ENCODE results near the gene HGS.
A peak's percentile ranks its signal among the peaks of the same experiment; 100 is the strongest.

Gene HGS

DNA sequence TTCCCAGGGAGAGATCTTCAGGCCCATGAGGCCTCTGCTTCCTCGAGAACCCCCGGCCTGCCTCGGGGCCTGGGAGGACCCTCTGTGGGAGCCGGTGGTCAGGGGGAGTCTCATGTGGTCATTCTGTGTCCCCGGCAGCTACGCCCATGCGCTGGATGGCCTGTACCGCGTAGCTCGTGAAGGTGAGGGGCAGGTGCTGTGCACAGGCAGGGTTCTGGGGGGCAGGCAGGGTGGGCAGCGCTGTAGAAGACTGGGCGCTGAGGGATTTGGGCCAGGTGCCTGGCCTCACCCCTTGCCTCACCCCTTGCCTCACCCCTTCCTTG, 32.8 kb downstream of the HGS start:
- H3K36me3 ChIP-seq (ENCODE audit: control insufficient read depth, insufficient read depth, low read length, severe bottlenecking), result no peaks in the 10 kb centered on the region
- no peaks in the 10 kb centered on the region for H3K9me3 ChIP-seq (ENCODE audit: control insufficient read depth, low read length)
- no peaks in the 10 kb centered on the region for H3K27me3 ChIP-seq (replicated peaks; ENCODE audit: control insufficient read depth, insufficient read depth, low read length)
- no peak overlapping the region for H3K9ac ChIP-seq (ENCODE audit: low read length)
- no peak overlapping the region for H3K4me3 ChIP-seq (ENCODE audit: low read length)
- no peak for DNase-seq (ENCODE audit: low read depth)
- H3K4me1 ChIP-seq (ENCODE audit: control insufficient read depth, insufficient read depth, low read length), result peaks cover 22% of the 10 kb centered on the region

DNA sequence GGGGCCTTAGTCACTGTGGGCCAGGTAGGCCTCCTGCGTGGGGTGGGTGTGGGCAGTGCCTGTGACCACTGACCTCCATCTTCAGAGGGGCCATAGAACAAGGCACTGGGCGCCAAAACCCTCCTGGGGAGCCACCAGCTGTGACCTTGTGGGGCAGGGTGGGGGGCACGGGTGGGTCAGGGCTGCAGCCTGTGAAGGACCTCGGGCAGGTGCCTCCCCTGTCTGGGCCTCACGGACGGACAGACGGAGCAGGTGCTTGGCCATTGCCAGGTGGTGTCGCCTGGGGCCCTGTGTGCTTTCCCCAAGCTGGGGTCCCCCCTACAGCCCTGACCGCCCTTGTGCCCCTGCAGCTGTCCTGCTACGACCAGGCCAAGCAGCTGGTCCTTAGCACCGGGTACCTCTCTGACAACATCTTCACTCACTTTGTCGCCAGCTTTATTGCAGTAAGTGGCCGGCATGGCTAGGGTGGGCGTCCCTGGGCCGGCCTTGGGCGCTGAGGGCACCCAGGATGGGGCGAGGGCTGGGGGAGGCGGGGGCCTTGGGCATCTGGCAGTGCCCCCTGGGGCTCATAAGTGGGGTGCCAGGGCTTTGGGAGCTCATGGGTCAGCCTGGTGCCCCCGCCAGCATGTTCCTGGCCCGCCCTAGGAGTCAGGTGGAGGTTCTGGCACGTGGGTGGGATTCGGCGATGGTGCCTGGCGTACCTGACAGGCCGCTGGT, 33.4 kb downstream of the HGS start:
- H3K4me3 ChIP-seq (ENCODE audit: low read length), result no peak overlapping the region
- no peak overlapping the region for H3K9ac ChIP-seq (ENCODE audit: low read length)
- DNase-seq (ENCODE audit: low read depth), result no peak
- H3K4me1 ChIP-seq (ENCODE audit: control insufficient read depth, insufficient read depth, low read length), result peaks cover 23% of the 10 kb centered on the region
- H3K27me3 ChIP-seq (replicated peaks; ENCODE audit: control insufficient read depth, insufficient read depth, low read length), result no peaks in the 10 kb centered on the region
- H3K36me3 ChIP-seq (ENCODE audit: control insufficient read depth, insufficient read depth, low read length, severe bottlenecking), result no peaks in the 10 kb centered on the region
- H3K9me3 ChIP-seq (ENCODE audit: control insufficient read depth, low read length), result no peaks in the 10 kb centered on the region

DNA sequence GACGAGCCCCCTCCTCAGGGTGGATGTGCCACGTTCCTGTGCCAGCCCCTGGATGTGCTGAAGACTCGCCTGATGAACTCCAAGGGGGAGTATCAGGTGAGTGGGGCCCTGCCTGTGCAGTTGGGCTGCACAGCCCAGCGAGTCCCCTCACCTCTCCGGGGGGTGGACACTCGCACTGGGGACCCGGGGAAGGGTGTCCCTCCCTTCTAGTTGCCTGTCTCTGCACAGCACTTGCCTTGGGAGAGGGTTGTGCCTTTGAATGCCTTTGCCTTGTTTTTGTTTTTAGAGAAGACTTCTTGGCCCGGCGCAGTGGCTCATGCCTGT, 33.9 kb downstream of the HGS start:
- H3K27me3 ChIP-seq (replicated peaks; ENCODE audit: control insufficient read depth, insufficient read depth, low read length), result no peaks in the 10 kb centered on the region
- no peak overlapping the region for H3K9ac ChIP-seq (ENCODE audit: low read length)
- no peaks in the 10 kb centered on the region for H3K9me3 ChIP-seq (ENCODE audit: control insufficient read depth, low read length)
- DNase-seq (ENCODE audit: low read depth), result no peak
- no peaks in the 10 kb centered on the region for H3K36me3 ChIP-seq (ENCODE audit: control insufficient read depth, insufficient read depth, low read length, severe bottlenecking)
- peaks cover 26% of the 10 kb centered on the region for H3K4me1 ChIP-seq (ENCODE audit: control insufficient read depth, insufficient read depth, low read length)
- no peak overlapping the region for H3K4me3 ChIP-seq (ENCODE audit: low read length)

DNA sequence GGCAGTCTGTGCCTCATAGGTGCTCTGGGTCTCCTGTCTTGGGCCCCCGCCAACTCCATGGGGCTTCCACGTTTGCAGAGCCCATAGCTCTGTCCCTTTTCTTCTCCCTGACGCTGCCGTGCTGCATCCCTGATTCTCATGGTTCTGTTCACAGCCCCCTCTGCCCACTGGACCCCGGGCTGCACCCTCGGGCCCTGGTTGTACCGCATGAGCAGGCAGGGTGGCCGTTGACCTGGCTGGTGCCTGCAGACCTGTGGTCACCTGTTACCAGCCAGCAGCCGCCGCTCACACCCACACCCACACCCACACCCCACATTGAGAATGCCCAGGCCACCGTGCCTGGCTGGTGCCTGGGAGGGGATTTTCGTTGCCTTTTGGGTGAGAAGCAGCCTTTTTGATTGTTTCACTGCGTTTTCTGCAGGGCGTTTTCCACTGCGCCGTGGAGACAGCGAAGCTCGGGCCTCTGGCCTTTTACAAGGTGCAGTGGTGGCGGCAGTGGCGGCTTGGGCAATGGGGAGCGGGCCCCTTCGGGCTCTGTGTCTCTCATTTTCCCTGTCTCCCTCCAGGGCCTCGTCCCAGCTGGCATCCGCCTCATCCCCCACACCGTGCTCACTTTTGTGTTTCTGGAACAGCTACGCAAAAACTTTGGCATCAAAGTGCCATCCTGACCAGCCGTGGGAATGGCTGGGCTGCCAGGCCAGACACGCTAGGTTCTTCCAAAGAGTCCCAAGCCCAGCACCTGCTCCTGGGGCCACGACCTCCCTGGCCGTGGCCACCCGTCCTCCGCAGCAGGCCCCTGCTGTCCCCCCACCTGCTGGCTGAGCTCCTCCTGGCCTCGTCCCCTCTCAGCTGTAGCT, 35.8 kb downstream of the HGS start:
- Histone ChIP-seq H3K36me3 (ENCODE audit: control insufficient read depth, insufficient read depth, low read length, severe bottlenecking) (no peaks in the 10 kb centered on the region), H3K27me3 (replicated peaks; ENCODE audit: control insufficient read depth, insufficient read depth, low read length) (no peaks in the 10 kb centered on the region), H3K4me3 (ENCODE audit: low read length) (no peak overlapping the region), H3K9ac (ENCODE audit: low read length) (no peak overlapping the region), H3K9me3 (ENCODE audit: control insufficient read depth, low read length) (no peaks in the 10 kb centered on the region), H3K4me1 (ENCODE audit: control insufficient read depth, insufficient read depth, low read length) (peaks cover 20% of the 10 kb centered on the region)
- DNase-seq (ENCODE audit: low read depth), result no peak

DNA sequence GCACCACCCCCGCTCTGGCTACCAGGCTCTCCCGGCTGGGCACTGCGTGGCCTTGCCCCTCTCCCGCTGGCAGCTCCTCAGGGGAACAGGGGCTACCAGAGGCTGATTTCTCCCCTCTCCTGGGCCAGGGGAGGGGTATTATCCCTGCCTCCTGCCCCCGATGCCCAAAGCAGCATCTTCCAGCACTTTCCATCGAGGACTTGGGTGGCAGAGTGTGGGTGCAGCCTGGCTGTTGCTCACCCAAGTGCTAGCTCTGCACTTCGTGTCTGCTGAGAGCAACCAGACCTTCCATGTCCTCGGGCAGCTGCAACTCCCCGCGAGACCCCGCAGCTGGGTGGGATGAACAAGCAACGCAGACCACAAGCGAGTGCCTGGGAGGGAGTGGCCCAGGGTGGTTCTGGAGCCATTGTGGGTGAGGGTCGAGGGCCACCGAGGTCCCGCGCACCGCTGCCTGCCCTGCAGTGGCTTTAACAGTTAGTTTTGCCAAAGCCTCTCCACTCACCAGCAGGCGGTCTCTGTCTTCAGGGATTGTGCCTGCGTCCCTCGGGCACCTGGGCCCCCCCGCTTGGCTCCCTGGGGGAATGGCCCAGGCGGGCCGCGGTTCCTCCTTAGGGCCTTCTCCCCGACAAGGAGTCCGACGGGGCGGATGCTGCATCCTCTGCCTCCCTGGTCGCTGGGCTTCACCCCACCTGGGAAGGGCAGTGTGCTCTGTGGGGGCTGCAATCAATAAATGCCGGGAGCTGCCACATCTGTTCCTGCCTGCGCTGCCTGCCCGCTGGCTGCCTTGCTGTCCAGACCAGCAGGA, 36.7 kb downstream of the HGS start:
- Histone ChIP-seq H3K9ac (ENCODE audit: low read length) (no peak overlapping the region), H3K27me3 (replicated peaks; ENCODE audit: control insufficient read depth, insufficient read depth, low read length) (no peaks in the 10 kb centered on the region), H3K4me3 (ENCODE audit: low read length) (no peak overlapping the region), H3K9me3 (ENCODE audit: control insufficient read depth, low read length) (no peaks in the 10 kb centered on the region), H3K36me3 (ENCODE audit: control insufficient read depth, insufficient read depth, low read length, severe bottlenecking) (no peaks in the 10 kb centered on the region), H3K4me1 (ENCODE audit: control insufficient read depth, insufficient read depth, low read length) (peaks cover 20% of the 10 kb centered on the region)
- no peak for DNase-seq (ENCODE audit: low read depth)

DNA sequence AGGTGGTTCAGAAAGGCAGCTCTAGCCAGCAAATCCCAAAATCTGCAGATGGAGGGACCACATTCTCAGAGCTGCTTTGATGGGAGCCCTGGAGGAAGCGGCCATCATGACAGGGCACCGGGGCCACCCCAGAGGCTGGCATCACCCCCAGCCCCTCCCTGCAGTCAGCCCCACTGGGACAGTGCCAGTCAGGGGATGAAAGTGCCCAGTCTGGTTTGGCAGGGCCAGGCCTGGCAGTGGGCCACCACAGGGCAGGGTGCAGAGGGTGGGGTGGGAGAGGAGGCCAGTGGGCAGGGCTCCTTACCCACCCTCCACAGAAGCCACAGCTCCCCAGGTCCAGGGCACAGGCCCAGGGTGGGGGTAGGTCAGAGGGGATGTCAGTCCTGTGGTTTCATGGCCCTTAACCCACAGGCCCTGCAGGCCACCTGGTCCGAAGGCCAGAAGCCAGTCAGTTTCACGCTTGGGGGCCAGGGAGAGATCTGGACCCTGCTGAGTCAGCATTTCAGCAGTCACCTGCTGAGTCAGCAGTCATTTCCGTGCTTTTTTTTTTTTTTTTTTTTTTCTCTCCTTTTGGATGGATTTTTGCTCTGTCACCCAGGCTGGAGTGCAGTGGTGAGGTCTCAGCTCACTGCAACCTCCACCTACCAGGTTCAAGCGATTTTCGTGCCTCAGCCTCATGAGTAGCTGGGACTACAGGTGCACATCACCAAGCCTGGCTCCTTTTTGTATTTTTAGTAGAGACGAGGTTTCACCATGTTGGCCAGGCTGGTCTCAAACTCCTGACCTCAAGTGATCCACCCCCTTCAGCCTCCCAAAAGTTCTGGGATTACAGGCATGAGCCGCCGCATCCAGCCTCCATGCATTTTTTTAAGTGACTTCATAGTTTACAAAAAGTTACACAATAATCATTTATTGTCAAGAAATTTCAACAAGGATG, 38.6 kb downstream of the HGS start:
- no peak overlapping the region for H3K9ac ChIP-seq (ENCODE audit: low read length)
- H3K27me3 ChIP-seq (replicated peaks; ENCODE audit: control insufficient read depth, insufficient read depth, low read length), result no peaks in the 10 kb centered on the region
- no peak for DNase-seq (ENCODE audit: low read depth)
- peaks cover 20% of the 10 kb centered on the region for H3K4me1 ChIP-seq (ENCODE audit: control insufficient read depth, insufficient read depth, low read length)
- no peaks in the 10 kb centered on the region for H3K9me3 ChIP-seq (ENCODE audit: control insufficient read depth, low read length)
- no peaks in the 10 kb centered on the region for H3K36me3 ChIP-seq (ENCODE audit: control insufficient read depth, insufficient read depth, low read length, severe bottlenecking)
- no peak overlapping the region for H3K4me3 ChIP-seq (ENCODE audit: low read length)

DNA sequence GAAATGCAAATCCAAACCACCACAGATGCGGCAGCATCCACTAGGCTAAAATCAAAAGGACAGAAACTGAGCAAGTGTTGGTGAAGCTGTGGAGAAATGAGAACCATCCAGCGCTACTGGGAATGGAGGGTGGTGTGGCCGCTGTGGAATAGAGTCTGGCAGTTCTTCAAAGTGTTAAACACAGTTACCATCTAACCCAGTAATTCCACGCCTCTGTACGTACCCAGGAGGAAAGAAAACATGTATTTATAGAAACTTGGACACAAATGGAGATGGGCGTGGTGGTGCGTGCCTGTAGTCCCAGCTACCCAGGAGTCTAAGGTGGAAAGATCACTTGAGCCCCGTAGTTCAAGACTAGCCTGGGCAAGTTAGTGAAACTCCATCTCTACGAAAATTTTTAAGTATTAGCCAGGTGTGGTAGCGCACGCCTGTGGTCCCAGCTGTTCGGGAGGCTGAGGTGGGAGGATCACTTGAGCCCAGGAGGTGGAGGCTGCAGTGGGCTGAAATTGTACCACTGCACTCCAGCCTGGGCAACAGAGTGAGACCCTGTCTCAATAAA, 39.9 kb downstream of the HGS start:
- H3K36me3 ChIP-seq (ENCODE audit: control insufficient read depth, insufficient read depth, low read length, severe bottlenecking), result no peaks in the 10 kb centered on the region
- H3K4me3 ChIP-seq (ENCODE audit: low read length), result no peak overlapping the region
- no peaks in the 10 kb centered on the region for H3K27me3 ChIP-seq (replicated peaks; ENCODE audit: control insufficient read depth, insufficient read depth, low read length)
- peak overlapping the region; percentile 30 for H3K9ac ChIP-seq (ENCODE audit: low read length)
- DNase-seq (ENCODE audit: low read depth), result no peak
- H3K4me1 ChIP-seq (ENCODE audit: control insufficient read depth, insufficient read depth, low read length), result peaks cover 20% of the 10 kb centered on the region
- no peaks in the 10 kb centered on the region for H3K9me3 ChIP-seq (ENCODE audit: control insufficient read depth, low read length)

DNA sequence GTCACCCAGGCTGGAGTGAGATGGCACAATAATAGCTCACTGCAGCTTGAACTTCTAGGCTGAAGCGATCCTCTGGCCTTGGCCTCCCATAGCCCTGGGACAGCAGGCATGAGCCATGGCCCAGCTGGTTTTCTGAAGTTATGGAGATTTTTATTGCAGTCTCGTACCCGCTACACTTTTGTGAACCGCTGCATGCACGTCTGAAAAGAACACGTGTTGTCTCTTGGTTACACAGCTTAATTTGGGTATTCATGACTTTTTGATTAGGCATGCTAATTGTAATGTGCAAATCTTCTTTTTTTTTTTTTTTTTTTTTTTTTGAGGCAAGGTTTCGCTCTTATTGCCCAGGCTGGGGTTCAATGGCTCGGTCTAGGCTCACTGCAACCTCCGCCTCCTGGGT, 41.6 kb downstream of the HGS start:
- peaks cover 20% of the 10 kb centered on the region for H3K4me1 ChIP-seq (ENCODE audit: control insufficient read depth, insufficient read depth, low read length)
- no peaks in the 10 kb centered on the region for H3K9me3 ChIP-seq (ENCODE audit: control insufficient read depth, low read length)
- H3K27me3 ChIP-seq (replicated peaks; ENCODE audit: control insufficient read depth, insufficient read depth, low read length), result no peaks in the 10 kb centered on the region
- DNase-seq (ENCODE audit: low read depth), result no peak
- no peak overlapping the region for H3K4me3 ChIP-seq (ENCODE audit: low read length)
- H3K36me3 ChIP-seq (ENCODE audit: control insufficient read depth, insufficient read depth, low read length, severe bottlenecking), result no peaks in the 10 kb centered on the region
- no peak overlapping the region for H3K9ac ChIP-seq (ENCODE audit: low read length)

DNA sequence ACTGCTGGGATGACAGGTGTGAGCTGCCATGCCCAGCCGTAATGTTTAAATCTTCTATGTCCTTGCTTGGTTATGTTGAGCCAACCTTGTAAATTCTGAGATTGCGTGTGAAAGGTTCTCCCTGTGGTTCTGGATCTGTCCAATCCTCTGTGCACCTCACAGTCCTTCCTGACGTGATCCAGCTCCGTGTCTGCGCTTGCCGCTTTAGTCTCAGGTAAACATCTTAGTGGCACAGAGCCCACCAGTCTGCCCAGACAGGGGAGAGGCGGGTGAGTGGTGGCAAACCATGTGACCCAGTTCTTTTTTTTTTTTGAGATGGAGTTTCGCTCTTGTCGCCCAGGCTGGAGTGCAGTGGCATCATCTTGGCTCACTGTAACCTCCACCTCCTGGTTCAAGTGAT, 42.2 kb downstream of the HGS start:
- H3K9ac ChIP-seq (ENCODE audit: low read length), result no peak overlapping the region
- no peaks in the 10 kb centered on the region for H3K27me3 ChIP-seq (replicated peaks; ENCODE audit: control insufficient read depth, insufficient read depth, low read length)
- no peaks in the 10 kb centered on the region for H3K9me3 ChIP-seq (ENCODE audit: control insufficient read depth, low read length)
- DNase-seq (ENCODE audit: low read depth), result no peak
- H3K36me3 ChIP-seq (ENCODE audit: control insufficient read depth, insufficient read depth, low read length, severe bottlenecking), result no peaks in the 10 kb centered on the region
- peaks cover 20% of the 10 kb centered on the region for H3K4me1 ChIP-seq (ENCODE audit: control insufficient read depth, insufficient read depth, low read length)
- H3K4me3 ChIP-seq (ENCODE audit: low read length), result no peak overlapping the region

DNA sequence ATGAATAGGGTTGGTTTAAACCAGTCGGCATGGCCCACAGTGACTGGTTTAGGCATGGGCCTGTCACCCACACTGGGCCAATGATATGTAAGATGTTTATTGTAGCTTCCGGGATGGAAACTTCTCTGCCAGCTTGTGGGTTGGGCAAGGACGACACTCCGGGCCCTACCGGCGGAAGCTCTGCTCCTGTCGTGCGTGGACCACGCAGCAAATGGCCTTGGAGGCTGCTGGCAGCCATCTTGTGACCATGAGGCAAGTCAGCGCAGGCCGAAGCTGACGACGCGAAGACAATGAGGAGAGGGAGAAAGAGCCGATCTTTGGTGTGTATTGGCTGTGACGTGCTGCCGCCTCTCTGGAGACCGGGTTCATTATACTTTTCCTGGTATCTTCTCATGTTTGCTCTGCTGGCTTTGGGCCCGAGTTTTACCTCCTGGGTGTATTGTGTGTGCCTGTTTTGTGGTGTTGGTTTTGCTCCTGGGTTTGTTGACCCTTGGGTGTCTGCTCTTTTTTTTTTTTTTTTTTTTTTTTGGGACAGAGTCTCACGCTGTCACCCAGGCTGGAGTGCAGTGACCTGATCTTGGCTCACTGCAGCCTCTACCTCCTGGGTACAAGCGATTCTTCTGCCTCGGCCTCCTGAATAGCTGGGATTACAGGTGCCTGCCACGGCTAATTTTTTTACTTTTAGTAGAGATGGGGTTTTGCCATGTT, 43.7 kb downstream of the HGS start:
- H3K36me3 ChIP-seq (ENCODE audit: control insufficient read depth, insufficient read depth, low read length, severe bottlenecking), result no peaks in the 10 kb centered on the region
- peaks cover 16% of the 10 kb centered on the region for H3K4me1 ChIP-seq (ENCODE audit: control insufficient read depth, insufficient read depth, low read length)
- no peak overlapping the region for H3K9ac ChIP-seq (ENCODE audit: low read length)
- no peak for DNase-seq (ENCODE audit: low read depth)
- no peaks in the 10 kb centered on the region for H3K27me3 ChIP-seq (replicated peaks; ENCODE audit: control insufficient read depth, insufficient read depth, low read length)
- H3K9me3 ChIP-seq (ENCODE audit: control insufficient read depth, low read length), result no peaks in the 10 kb centered on the region
- H3K4me3 ChIP-seq (ENCODE audit: low read length), result no peak overlapping the region
